ENCODE measurements around the gene JAM3.

DNA sequence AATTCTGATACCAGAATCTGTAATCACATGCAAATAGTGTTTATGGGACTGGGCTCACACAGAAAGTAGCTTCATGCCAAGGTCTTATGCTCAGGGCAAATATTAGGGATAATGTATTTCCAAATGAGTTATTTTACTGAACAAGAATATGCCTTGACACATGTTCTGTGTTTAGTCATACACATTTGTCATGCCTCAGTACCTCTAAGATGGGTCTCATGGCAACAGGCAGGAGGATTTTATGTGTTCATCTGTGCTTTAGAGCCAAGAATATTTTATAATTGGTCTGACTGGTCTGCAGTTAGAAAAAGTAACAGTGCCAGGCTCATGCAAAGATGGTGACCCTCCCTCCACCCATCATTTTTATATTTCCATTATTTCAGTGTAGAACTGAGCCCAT, 49.1 kb downstream of the JAM3 start:
- TF ChIP-seq CTCF (IDR thresholded peaks at IDR 0.05): no peak
- no peak for TF ChIP-seq POLR2A (IDR thresholded peaks at IDR 0.05)
- TF ChIP-seq POLR2AphosphoS5 (IDR thresholded peaks at IDR 0.05): no peak

Measured in suprapubic skin (tissue), 4 donors.